GM19025 (cell line): ENCODE measurements around the gene C1D.
"Not testable (repeated sequence)": the region's sequence is repeated elsewhere in the genome, so short reads cannot be mapped to it uniquely, and the experiment has no call there.

Source experiments
- ATAC-seq: cut with Tn5 transposase; IDR thresholded peaks from one replicate; pipeline ENCODE4 v1.9.1; 2021; ENCODE audit warnings: mild to moderate bottlenecking, low read depth, moderate library complexity; ENCODE audit not compliant: unreplicated experiment

The C1D gene

DNA sequence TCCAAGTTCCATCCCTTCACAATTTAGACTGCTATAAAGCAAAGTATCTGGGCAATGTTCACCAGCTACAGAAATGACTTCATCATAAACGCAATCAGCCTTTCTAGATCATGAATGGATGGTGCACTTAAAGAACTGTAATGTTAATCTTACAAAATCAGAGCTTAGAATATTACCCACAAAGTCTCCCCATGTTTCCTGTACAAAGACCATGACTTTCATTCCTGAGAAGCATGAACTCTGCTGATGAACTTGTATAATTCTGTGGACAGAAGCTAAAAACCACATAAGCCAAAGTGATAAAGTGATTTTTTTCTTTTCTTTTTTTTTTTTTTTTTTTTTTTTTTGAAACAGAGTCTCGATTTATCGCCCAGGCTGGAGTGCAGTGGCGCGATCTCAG lies 53.3 kb downstream of the C1D start:
- ATAC-seq: no peak

DNA sequence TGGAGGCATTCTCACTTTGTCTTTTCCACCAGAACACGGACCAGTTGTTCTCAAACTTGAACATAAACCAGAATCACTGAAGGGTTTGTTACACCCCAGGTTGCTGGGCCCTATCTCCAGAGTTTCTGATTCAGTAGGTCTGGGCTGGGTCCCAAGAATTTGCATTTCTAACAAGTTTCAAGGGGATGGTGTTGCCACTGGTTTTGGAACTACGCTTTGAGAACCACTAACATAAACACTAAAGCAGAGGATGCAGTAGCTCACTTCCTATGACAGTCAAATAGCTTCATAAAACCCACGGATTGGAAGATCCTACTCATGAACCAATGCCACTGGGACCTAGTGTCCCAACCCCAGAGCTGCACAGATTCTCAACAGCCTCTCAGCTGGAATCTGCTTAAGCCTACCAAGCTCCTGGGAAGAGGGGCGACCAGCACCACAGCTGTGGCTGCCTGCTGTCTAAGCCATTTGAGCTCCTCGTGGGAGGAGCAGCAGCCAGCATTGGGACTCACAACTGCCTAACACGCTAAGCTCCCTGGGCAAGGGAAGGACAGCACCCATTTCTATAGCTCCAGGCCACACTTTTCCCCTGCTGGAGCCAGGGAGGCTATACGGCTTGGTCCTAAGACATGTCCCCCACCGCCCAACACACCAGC lies 62.5 kb downstream of the C1D start:
- ATAC-seq: no peak

DNA sequence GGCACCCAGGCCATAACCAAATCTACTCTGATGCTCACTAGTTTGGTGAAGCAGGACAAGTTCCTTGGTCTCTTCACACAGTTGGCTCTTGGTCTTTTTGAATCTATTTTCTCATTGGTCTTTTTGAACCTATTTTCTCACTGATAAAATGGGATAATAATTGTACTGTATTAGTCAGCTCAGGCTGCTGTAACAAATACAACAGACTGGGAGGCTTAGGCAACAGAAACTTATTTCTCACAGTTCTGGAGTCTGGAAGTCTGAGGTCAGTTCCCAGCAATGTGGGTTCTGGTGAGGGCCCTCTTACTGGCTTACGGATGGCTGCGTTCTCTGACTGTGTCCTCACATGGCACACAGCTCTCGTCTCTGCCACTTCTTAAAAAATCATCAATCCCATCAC lies 63.5 kb downstream of the C1D start:
- ATAC-seq: no peak

DNA sequence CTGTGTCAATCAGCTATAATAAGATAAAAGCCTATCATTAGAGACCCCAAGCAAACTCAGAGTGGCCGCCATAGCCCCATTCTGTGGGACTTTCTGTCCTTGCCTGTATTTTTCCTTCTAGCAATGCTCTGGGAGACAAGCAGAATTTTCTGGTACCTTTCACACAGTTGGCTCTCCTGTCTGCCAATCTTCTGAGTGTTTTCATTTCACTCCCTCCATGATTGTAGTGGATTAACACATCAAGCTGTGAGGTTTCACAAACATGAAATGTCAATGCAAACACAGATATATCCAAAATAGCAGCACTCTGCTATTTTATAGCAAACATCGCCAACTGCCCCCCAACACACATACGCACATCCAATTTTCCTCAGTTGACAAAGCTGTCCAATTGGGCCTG lies 64.9 kb downstream of the C1D start:
- no peak for ATAC-seq

DNA sequence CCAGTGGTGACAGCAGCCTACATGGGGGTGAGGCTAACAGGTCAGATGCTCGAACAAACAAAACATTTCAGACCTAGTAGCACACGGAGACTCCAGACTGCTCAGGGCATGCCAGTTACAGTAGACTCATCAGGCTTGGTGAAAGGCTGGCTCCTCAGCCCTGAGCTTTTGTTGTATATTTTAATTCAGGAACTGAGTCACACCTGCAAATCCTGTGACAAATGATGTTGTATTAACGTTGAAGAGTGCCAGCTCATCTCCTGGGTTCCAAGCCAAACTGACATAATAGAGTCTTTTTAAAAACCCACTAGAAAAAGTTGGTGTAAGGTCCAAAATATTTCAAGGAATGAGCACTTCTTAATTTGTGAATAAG lies 65.3 kb downstream of the C1D start:
- ATAC-seq: no peak

DNA sequence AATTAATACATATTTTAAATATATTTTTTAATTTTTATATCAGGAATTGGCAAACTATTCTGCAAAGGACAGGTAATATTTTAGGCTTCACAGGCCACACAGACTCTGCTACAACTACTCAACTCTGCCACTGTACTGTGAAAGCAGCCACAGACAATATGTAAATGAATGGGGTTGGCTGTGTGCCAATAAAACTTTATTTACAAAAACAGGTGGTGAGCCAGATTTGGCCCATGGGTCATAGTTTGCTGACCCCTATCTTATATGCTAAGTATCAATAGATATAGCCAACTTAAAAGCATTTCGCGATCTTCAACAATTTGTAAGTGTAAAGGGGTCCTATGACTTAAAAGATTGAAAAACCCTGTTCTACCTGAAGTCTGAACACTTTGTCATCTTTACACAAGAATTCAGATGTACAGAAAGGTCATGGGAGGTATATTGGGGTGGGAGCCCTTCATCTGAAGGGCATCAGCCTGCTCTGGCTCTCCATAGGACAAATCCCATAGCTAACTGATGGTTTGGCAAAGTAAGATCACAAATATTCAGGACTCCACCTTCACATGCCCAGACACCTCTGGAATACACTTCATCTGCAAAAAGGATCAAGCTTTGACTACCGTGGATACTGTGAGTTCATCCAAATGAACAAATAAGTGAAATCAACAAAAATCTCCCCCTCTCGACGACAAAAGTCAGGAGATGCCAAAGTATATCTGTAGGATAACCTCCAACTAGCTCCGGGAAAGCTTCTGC lies 65.9 kb downstream of the C1D start:
- no peak for ATAC-seq

DNA sequence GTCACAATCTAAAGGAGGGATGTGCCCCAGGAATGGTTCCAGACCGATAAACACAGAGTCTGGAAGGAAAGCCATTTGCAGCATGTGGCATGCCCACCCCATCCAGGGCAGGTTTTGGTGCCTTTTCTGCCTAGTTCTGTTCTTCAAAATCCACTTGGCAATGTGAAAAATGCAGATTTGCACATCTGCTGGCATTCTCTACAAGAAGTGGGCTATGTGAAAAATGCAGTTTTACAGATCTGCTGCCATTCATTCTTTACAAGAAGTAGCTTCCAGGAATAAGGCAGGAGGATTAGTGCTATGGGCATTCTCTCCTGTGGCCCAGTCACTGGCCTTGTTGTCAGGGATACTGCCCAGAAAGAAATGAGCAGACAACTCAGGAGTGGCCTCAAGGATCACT lies 68.1 kb downstream of the C1D start:
- ATAC-seq: no peak

DNA sequence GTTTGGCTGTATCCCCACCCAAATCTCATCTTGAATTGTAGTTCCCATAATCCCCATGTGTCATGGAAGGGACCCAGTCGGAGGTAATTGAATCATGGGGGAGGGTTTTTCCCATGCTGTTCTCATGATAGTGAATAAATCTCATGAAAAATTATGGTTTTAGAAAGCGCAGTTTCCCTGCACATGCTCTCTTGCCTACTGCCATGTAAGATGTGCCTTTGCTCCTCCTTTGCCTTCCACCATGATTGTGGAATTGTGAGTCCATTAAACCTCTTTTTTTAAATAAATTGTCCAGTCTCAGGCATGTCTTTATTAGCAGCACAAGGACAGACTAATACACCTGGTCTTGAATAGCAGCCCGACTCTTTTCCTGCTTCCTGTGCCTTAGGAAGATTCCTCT lies 68.7 kb downstream of the C1D start:
- ATAC-seq: not testable (repeated sequence)

DNA sequence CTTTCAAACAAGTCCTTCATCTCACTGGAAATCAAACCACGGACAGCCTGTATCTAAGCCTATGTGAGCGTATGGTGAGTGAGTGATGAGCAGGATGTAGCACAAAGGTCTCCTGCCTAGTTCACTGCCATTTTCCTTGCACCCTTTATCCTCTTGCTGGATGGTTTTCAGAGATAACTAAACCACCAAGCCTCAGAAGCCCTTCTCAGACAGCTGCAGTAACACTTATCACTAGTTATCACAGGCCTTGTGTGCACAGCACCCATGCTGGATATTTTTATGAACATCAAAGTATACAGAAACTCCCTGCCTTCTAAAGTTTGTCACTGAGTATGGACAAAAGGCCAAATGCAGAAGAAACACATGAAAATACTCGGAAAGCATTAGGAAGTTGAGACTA lies 69.5 kb downstream of the C1D start:
- ATAC-seq: no peak

DNA sequence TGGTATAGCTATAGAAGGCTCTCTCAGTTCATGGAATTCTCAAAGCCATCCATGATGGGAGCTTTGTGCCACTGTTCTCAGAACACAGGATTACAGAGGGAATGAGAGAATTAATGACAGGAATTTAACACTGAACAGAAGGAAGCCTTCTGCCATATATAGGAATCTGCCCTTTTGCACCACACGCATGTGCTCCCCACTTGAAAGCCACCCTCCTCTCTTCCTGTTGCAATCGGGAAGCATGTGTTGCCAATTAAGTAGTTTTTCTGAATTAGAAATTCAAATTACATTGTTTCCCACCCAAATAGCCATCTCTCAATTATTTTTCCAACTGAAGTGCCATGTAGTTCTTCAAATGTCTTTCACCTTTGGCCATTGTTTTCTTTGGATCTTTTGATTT lies 71.3 kb downstream of the C1D start:
- ATAC-seq: no peak
